ENCODE measurements around the gene SMAD3.

DNA sequence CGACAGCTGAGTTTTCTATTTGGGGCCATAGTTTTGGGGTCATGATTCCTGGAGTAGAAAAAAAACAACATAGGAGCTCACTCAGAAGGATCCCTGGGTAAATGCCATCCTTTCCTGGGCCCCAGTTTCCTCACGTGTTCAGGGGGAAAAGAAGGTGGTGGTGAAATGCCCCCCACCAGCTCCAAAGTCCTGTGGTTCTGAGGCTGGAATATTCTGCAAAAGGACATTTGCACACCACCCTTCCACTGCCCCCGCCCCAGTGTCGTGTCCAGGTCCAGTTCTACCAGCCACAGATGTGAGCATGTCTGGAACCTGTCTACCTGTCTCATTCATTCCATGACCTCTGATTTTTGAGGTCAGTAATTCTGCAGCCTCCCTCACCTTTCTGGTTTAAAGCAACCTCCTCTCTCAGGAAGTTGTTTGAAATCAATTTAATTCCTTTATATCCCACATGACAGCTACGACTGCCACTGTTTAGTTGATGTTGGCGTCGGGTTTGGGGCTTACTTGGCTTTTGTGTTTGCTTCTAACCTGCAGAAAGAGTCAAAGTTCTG, 82.1 kb downstream of the SMAD3 start:
- TF ChIP-seq EZH2phosphoT487 (IDR thresholded peaks at IDR 0.05; ENCODE audit: insufficient read depth, low read depth) (no peak), EZH2 (IDR thresholded peaks at IDR 0.05; ENCODE audit: insufficient read depth, poor library complexity, severe bottlenecking) (no peak)
